Mononuclear cell (primary cell): ENCODE data around the gene METTL14. TPM values are rescaled to one million over a fixed set of nuclear protein-coding genes. Genes with fewer than 3 reads are reported as not detected.

Experiments used
- H3K27me3 ChIP-seq: 2 replicates; pipeline ENCODE4 v1.6.0; 2011; ENCODE audit warnings: low read length, control low read depth; ENCODE audit not compliant: insufficient read depth
- H3K4me1 ChIP-seq: 2 replicates; pipeline ENCODE4 v1.5.1; 2011; ENCODE audit warnings: mild to moderate bottlenecking, low read length, control low read depth; ENCODE audit not compliant: insufficient read depth
- H3K4me3 ChIP-seq: 2 replicates; pipeline ENCODE4 v1.5.1; 2011; ENCODE audit warnings: mild to moderate bottlenecking, low read length, moderate library complexity
- H3K9me3 ChIP-seq: 2 replicates; pipeline ENCODE4 v1.5.1; 2011; ENCODE audit warnings: low read depth, mild to moderate bottlenecking, control low read depth, low read length
- total RNA-seq: library from RNA; depleted of rRNA; stranded (reverse); fragments of >200 nt; gene quantifications from one replicate; pipeline ENCODE4 v1.2.3, GENCODE V29; 2012

Gene METTL14
- total RNA-seq, 1 donor, result 55.9 TPM

DNA sequence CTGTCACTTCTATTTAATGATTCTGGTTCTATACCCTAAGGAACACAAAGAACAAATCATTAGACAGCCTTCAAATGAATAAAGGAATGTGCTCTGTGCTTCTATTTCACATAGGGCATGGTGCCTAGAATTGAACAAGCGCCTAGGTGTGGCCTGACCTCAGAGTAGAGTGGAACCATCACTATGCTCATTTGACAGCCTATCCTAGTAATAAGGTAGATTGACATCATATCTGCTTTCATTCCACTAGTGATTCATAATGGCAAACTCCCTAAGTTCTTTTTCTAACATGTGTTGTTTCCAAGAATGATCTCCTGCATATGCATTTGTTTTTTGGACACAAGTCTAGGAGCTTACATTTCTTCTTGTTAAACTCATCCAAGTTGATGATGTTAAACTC lies 36.6 kb downstream of the METTL14 start:
- Histone ChIP-seq H3K4me1 (no peaks in the 10 kb centered on the region), H3K4me3 (no peak overlapping the region), H3K9me3 (no peaks in the 10 kb centered on the region), H3K27me3 (no peaks in the 10 kb centered on the region)

GRCh38 chr4:118723369-118723768 lies 38.2 kb downstream of the METTL14 start:
- Histone ChIP-seq H3K27me3 (no peaks in the 10 kb centered on the region), H3K9me3 (no peaks in the 10 kb centered on the region), H3K4me1 (no peaks in the 10 kb centered on the region), H3K4me3 (no peak overlapping the region)

- Histone ChIP-seq H3K4me1 (no peaks in the 10 kb centered on the region), H3K4me3 (no peak overlapping the region), H3K9me3 (no peaks in the 10 kb centered on the region), H3K27me3 (no peaks in the 10 kb centered on the region)
Observed at GRCh38 chr4:118727360-118727759, 42.2 kb downstream of the METTL14 start.

DNA sequence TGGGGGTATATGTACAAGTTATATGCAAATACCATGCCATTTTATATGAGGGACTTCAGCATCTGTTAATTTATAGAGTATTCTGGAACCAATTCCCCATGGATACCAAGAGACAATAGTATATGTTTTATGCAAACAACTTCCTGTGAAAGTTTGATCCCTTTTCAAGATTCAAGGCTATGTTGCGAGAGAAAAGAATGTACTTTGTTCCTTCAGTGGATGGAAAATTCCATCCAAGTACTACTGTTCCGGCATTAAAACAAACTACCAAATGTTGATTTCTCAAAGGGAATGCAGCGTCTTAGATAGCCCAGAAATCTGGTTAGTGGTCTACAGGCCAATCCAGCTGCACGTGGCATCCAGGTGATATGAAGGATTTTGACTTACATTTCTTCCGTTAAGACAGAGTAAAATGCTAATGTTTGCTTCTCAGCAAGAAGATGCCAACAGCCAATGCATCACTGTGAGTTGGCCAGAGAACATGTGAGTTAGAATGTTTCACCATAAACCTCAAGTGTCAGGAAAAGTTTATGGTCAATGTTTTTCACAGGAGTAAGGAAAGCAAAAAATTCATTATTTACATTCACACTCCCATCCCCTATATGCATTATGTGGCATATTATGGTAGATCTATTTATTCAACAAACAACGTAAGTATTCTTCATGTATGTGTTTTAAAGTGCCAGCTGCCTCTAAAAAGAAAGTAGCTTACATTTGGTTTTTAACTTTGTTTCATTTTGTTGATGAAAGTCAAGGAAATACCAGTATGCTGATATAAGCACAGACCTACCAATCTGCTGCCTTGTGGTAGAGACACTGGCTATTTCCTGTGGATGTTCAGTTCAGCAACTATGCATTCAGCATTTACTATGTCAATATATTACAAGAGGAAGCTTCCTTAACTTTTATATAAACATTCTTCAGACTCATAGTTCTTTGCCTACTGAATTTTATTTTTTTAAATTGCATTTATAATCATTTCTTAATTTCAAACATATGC lies 44.4 kb downstream of the METTL14 start:
- Histone ChIP-seq H3K4me1 (no peaks in the 10 kb centered on the region), H3K27me3 (no peaks in the 10 kb centered on the region), H3K4me3 (no peak overlapping the region), H3K9me3 (no peaks in the 10 kb centered on the region)

- H3K4me3 ChIP-seq, result no peak overlapping the region
- H3K27me3 ChIP-seq, result no peaks in the 10 kb centered on the region
- H3K4me1 ChIP-seq, result no peaks in the 10 kb centered on the region
- H3K9me3 ChIP-seq, result no peaks in the 10 kb centered on the region
Observed at GRCh38 chr4:118730683-118731082, 45.5 kb downstream of the METTL14 start.

DNA sequence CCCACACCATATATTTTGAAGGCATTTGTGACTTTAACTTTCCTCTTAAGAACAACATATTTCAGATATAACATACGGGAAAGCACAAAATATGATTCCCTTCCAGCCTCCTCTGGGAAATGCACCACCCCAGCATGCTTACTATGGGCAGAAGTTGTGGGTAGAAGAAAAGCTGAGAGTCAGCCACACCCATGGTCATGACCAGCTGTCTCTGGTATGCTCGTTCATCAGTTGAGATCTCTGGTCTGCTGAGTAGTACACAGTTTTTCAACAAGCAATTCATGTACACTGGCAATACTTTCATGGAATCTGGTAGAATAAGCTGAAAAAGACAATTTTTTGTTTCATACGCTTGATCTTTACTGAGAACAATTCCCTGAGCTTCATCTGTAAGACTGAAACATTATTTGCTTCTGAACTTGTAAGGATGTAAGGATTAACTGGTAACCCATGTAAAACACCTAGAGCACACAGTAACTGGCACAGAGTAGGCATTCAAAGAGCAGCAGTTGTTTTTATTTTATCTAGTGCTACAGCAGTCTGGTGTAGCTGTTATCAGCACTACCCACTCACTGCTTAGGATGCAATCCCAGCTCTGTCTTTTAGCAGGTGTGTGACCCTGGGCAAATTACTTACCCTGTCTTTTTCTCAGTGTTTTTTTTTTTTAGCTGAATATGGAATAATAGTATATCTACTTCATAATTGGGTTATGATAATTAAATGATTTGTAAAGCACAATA lies 47.6 kb downstream of the METTL14 start:
- Histone ChIP-seq H3K4me1 (no peaks in the 10 kb centered on the region), H3K4me3 (no peak overlapping the region), H3K27me3 (no peaks in the 10 kb centered on the region), H3K9me3 (no peaks in the 10 kb centered on the region)

GRCh38 chr4:118734491-118735205 lies 49.5 kb downstream of the METTL14 start:
- H3K4me1 ChIP-seq, result no peaks in the 10 kb centered on the region
- no peak overlapping the region for H3K4me3 ChIP-seq
- H3K27me3 ChIP-seq, result no peaks in the 10 kb centered on the region
- no peaks in the 10 kb centered on the region for H3K9me3 ChIP-seq

DNA sequence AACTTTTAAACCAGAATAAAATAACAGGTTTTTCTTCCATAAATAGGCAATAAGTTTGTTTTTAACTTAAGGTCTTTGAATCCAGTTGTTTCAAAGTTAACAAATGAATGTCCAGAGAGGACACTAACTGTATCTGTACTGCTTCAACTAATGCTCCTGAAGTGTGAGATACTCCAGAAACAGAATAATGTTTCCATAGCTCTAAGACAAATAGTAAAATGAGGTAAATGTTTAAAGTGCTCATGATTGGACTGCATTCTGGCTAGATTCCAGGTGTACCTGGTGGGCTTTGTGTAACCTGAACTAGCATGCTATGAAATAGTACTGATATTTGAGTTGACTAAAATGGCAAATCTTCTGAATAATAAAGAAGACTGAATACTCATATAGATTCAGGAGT lies 51.7 kb downstream of the METTL14 start:
- Histone ChIP-seq H3K4me3 (no peak overlapping the region), H3K27me3 (no peaks in the 10 kb centered on the region), H3K4me1 (no peaks in the 10 kb centered on the region), H3K9me3 (no peaks in the 10 kb centered on the region)

DNA sequence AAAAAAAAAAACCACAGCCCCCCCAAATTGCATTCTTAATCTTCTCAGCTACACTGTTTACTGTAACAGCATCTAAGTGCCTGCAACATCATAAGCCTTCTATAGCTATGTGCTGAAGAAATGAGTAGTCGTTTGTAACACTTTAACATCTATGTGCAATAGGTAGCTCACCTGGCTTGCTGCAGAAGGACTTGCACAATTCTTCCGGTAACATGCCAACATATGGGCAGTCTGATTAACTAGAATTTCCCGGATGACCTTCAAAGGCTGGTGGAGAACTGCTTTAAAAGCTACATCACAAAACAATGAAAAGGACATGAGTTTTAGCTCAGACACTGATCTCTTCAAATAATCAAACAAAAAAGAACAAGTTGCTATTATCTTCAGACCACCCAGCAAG lies 52.9 kb downstream of the METTL14 start:
- no peaks in the 10 kb centered on the region for H3K4me1 ChIP-seq
- H3K27me3 ChIP-seq, result no peaks in the 10 kb centered on the region
- no peak overlapping the region for H3K4me3 ChIP-seq
- no peaks in the 10 kb centered on the region for H3K9me3 ChIP-seq

- Histone ChIP-seq H3K27me3 (no peaks in the 10 kb centered on the region), H3K4me3 (no peak overlapping the region), H3K4me1 (no peaks in the 10 kb centered on the region), H3K9me3 (no peaks in the 10 kb centered on the region)
Observed at GRCh38 chr4:118739022-118739713, 54.0 kb downstream of the METTL14 start.

DNA sequence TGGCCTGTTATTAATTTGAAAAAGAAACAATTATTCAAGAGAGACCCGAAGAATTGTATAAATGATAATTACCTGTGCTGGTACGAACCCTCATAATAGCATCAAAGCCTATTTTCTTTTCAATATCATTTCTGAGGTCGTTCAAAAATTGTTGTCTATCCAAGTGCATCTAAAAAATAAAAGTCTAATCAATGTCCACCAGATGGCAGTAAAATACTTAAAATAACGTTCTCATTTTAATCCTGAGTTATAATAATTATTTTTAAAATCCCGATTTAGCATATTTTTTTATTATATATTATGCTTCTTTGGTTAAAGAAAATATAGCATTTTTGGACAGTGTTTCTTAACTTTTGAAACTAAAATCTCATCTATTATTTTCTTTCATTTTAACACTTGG lies 55.7 kb downstream of the METTL14 start:
- Histone ChIP-seq H3K4me3 (no peak overlapping the region), H3K27me3 (no peaks in the 10 kb centered on the region), H3K4me1 (no peaks in the 10 kb centered on the region), H3K9me3 (no peaks in the 10 kb centered on the region)

DNA sequence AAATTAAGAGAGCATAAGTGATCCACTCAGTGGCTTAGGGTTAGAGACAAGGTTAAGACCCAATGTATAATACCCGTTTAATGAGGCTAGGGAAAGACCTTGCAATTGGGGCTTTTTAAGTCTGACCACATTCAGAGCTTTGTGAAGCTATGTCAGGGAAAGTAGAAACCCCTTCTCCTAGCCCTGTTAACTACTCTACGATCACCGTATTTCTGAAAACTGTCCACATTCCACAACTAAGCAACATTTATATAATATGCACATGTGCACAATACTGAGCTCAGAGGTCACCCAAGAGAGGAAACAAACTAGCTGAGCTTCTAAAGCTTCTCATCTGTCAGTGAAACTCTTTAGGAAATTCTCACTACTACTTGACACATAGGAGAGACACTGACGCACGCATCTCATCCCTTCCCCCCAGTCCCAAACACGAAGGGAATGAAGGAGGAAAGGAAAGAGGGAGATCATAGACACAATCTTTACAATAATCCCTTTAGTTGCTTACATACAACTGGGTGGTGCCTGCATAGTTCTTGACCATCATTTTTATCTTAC lies 56.2 kb downstream of the METTL14 start:
- Histone ChIP-seq H3K9me3 (no peaks in the 10 kb centered on the region), H3K4me3 (no peak overlapping the region), H3K4me1 (no peaks in the 10 kb centered on the region), H3K27me3 (no peaks in the 10 kb centered on the region)

DNA sequence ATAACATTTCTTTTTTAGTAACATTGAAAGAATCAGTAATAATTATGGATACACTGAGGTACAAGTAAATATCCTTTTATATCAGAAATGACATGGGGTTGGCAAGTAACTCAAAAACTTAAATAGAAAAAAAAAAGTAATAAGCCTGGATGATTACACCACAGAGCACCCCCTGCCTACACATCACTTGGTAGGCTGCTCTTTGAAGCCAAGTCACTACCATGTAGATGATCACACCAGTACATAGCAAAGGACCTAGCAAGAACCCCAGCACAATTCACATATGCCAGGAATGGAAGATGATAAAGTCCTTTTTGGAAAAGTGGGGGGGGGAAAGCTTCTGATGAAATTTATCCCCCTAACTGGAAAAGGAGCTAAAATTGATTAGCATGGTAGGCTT lies 56.9 kb downstream of the METTL14 start:
- H3K27me3 ChIP-seq, result no peaks in the 10 kb centered on the region
- H3K4me1 ChIP-seq, result no peaks in the 10 kb centered on the region
- H3K4me3 ChIP-seq, result no peak overlapping the region
- no peaks in the 10 kb centered on the region for H3K9me3 ChIP-seq

DNA sequence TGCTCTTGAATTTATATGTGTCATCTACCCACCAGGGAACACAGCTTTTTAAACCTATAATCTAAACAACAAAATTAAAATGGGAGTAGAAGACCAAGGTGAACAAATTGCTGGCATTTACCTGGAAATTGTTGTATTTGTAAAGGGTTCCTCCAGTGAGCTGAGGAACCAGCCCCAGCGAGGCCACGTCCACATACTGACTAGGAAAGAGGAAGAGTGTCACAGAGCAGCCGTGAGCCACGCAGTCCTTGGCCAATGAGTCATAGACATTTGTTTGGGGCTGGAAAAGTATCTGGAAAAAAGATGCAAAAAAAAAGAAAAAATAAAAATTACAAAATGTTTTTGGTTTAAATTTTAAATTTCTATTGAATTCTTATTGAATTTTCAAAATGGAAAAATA lies 58.7 kb downstream of the METTL14 start:
- Histone ChIP-seq H3K4me3 (no peak overlapping the region), H3K27me3 (no peaks in the 10 kb centered on the region), H3K4me1 (no peaks in the 10 kb centered on the region), H3K9me3 (no peaks in the 10 kb centered on the region)
